Heart left ventricle (tissue), 13 donors: ENCODE data around the gene LAMA1.

Experiments
- POLR2A ChIP-seq, 2 donors: fragments of 450-650 bp; IDR thresholded peaks; one replicate each; pipeline ENCODE4 v1.6.1; 2017; ENCODE audit warnings: antibody characterized with exemption in 2 of 2, mild to moderate bottlenecking in 2 of 2, moderate library complexity in 2 of 2
- TF ChIP-seq, protein P1 (sequence below), 12 donors: fragments of 200-600 bp; sonication (generic) in 4 of 12; IDR thresholded peaks; one replicate each; pipeline versions ENCODE4 v1.5.0 to v1.8.0; 2018 to 2022; ENCODE audit warnings: antibody characterized with exemption in 12 of 12, mild to moderate bottlenecking in 5 of 12
- donor health status: ischemic (EF 13 %, LVEDD 7.1; RV severe dilation, severe dysfunction).
- donor health status: DM: no; HTN: yes; CAD: no.
- donor health status: DM: no; HTN: no; CAD: no.
- donor health status: ischemic (EF 25% LVEDD 6.9; RV normal size, moderate dysfunction).
- donor health status: ischemic (EF 25% LVEDD 5.7; RV mildly dilated, moderate dysfunction).
- donor health status: ischemic (EF 35%, LVEDD 5.7; RV mildly dilated, moderate dysfunction).
- donor health status: nonischemic (EF 11% LVEDD 7.7; RV severe dilation, severe dysfunction).
- donor health status: DM: yes; HTN: yes; CAD: no.
- donor health status: PGD.
- donor health status: ischemic (EF 29% LVEDD 5.4; RV normal size, mild dysfunction).
- donor health status: nonischemic (EF 23%, LVEDD 6.1; RV moderate dilation, normal function).

GRCh38 chr18:6920099-6920955, 197.3 kb downstream of the LAMA1 start:
- no peak for TF ChIP-seq POLR2A (IDR thresholded peaks at IDR 0.05)
- TF ChIP-seq, protein P1, sequence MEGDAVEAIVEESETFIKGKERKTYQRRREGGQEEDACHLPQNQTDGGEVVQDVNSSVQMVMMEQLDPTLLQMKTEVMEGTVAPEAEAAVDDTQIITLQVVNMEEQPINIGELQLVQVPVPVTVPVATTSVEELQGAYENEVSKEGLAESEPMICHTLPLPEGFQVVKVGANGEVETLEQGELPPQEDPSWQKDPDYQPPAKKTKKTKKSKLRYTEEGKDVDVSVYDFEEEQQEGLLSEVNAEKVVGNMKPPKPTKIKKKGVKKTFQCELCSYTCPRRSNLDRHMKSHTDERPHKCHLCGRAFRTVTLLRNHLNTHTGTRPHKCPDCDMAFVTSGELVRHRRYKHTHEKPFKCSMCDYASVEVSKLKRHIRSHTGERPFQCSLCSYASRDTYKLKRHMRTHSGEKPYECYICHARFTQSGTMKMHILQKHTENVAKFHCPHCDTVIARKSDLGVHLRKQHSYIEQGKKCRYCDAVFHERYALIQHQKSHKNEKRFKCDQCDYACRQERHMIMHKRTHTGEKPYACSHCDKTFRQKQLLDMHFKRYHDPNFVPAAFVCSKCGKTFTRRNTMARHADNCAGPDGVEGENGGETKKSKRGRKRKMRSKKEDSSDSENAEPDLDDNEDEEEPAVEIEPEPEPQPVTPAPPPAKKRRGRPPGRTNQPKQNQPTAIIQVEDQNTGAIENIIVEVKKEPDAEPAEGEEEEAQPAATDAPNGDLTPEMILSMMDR (IDR thresholded peaks at IDR 0.05) = peak; percentile 28 to 64 (median 47)
